Esophagus muscularis mucosa (tissue), 4 donors: ENCODE data around the gene SEL1L3.

ENCODE experiments used
- EP300 ChIP-seq: sonication (generic); formaldehyde crosslinking; IDR thresholded peaks from one replicate; pipeline ENCODE4 v1.6.1; 2017; ENCODE audit warnings: antibody characterized with exemption
- POLR2A ChIP-seq: fragments of 450-650 bp; IDR thresholded peaks from one replicate; pipeline ENCODE4 v1.6.1; 2017; ENCODE audit warnings: antibody characterized with exemption, moderate library complexity, mild to moderate bottlenecking, low read depth
- POLR2AphosphoS5 ChIP-seq, 2 donors: sonication (generic); formaldehyde crosslinking; IDR thresholded peaks; one replicate each; pipeline ENCODE4 v1.6.1; 2017; ENCODE audit warnings: antibody characterized with exemption in 2 of 2
- TF ChIP-seq, protein P1 (sequence below), 3 experiments: fragments of 200-600 bp in 2 of 3; fragments of 450-650 bp in 1 of 3; sonication (generic) in 2 of 3; IDR thresholded peaks; one replicate each; pipeline ENCODE4 v1.5.1; 2017 to 2019; ENCODE audit warnings: antibody characterized with exemption in 3 of 3, mild to moderate bottlenecking in 2 of 3, moderate library complexity in 1 of 3

DNA sequence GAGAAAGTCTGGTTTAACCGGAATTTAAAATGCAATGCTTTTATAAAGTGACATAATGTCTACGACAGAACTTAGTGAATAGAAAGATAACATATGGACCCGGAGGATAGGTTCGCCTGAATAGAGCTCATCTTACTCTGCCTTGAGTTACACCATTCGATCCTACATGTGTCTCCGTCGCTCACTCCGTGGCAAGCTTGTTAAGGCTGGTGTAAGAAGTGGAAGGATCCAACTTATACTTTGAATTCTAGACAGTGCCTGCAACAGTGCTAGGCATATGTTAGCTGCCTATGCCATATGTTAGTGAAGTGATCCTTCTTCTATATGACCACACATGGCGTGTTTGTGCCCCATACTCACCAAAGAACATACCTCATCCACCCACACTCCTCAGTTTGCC, 50.9 kb downstream of the SEL1L3 start:
- TF ChIP-seq, protein P1, sequence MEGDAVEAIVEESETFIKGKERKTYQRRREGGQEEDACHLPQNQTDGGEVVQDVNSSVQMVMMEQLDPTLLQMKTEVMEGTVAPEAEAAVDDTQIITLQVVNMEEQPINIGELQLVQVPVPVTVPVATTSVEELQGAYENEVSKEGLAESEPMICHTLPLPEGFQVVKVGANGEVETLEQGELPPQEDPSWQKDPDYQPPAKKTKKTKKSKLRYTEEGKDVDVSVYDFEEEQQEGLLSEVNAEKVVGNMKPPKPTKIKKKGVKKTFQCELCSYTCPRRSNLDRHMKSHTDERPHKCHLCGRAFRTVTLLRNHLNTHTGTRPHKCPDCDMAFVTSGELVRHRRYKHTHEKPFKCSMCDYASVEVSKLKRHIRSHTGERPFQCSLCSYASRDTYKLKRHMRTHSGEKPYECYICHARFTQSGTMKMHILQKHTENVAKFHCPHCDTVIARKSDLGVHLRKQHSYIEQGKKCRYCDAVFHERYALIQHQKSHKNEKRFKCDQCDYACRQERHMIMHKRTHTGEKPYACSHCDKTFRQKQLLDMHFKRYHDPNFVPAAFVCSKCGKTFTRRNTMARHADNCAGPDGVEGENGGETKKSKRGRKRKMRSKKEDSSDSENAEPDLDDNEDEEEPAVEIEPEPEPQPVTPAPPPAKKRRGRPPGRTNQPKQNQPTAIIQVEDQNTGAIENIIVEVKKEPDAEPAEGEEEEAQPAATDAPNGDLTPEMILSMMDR (IDR thresholded peaks at IDR 0.05): no peak
- TF ChIP-seq EP300 (no peak), POLR2A (no peak), POLR2AphosphoS5 (IDR thresholded peaks at IDR 0.05) (no peak)
